HL-60 (cell line): ENCODE measurements around the gene SYNPO2.
"Not testable (repeated sequence)": the region's sequence is repeated elsewhere in the genome, so short reads cannot be mapped to it uniquely, and the experiment has no call there.

ENCODE experiments used
- CTCF ChIP-seq: IDR thresholded peaks from one replicate; pipeline ENCODE4 v1.5.1; 2011; ENCODE audit warnings: low read length, control low read depth, inconsistent platforms; ENCODE audit not compliant: insufficient read depth
- POLR2AphosphoS5 ChIP-seq: IDR thresholded peaks from 2 replicates; pipeline ENCODE4 v1.6.1; 2012; ENCODE audit warnings: low read depth
- REST ChIP-seq: IDR thresholded peaks from 2 replicates; pipeline ENCODE4 v1.6.1; 2012; ENCODE audit warnings: low read depth; ENCODE audit not compliant: insufficient replicate concordance
- SPI1 ChIP-seq: IDR thresholded peaks from 2 replicates; pipeline ENCODE4 v1.6.1; 2012; ENCODE audit warnings: low read depth, mild to moderate bottlenecking, borderline replicate concordance

DNA sequence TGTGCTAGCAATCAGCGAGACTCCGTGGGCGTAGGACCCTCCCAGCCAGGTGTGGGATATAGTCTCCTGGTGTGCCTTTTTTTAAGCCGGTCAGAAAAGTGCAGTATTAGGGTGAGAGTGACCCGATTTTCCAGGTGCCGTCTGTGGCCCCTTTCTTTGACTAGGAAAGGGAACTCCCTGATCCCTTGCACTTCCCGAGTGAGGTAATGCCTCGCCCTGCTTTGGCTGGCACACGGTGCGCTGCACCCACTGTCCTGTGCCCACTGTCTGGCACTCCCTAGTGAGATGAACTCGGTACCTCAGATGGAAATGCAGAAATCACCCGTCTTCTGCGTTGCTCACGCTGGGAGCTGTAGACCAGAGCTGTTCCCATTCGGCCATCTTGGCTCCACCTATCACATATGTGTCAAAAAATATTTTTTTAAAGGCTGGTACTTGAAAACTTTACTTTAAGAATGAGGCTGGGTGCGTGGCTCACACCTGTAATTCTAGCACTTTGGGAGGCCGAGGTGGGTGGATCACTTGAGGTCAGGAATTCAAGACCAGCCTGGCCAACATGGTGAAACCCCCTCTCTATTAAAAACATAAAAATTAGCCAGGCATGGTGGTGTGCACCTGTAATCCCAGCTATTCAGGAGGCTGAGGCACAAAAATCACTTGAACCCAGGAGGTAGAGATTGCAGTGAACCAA is 179.2 kb downstream of the SYNPO2 start:
- TF ChIP-seq POLR2AphosphoS5, CTCF, REST, SPI1: not testable (repeated sequence)
